Neuronal stem cell (in vitro differentiated cells): ENCODE measurements around the gene PRSS33.

Experiments
- DNase-seq: peaks from one replicate; pipeline ENCODE4 v3.0.0-alpha.2; 2013; ENCODE audit warnings: low spot score
- H2AFZ ChIP-seq: one replicate; pipeline ENCODE4 v1.6.1; 2013; ENCODE audit warnings: mild to moderate bottlenecking, low read length, inconsistent platforms
- H2AK5ac ChIP-seq: 2 replicates; pipeline ENCODE4 v1.6.1; 2013; ENCODE audit warnings: low read depth, mild to moderate bottlenecking, inconsistent platforms, low read length, moderate library complexity, mixed read lengths
- H2BK120ac ChIP-seq: 2 replicates; pipeline ENCODE4 v1.6.1; 2013; ENCODE audit warnings: low read depth, mild to moderate bottlenecking, inconsistent platforms, low read length, moderate library complexity, mixed read lengths
- H2BK12ac ChIP-seq: one replicate; pipeline ENCODE4 v1.6.1; 2013; ENCODE audit warnings: low read length, inconsistent platforms
- H2BK15ac ChIP-seq: 2 replicates; pipeline ENCODE4 v1.6.1; 2013; ENCODE audit warnings: mild to moderate bottlenecking, low read length, inconsistent platforms, mixed read lengths
- H2BK5ac ChIP-seq: one replicate; pipeline ENCODE4 v1.6.1; 2013; ENCODE audit warnings: inconsistent platforms, mild to moderate bottlenecking, low read length, moderate library complexity
- H3K14ac ChIP-seq: one replicate; pipeline ENCODE4 v1.6.1; 2013; ENCODE audit warnings: low read length, inconsistent platforms
- H3K18ac ChIP-seq: 2 replicates; pipeline ENCODE4 v1.6.1; 2013; ENCODE audit warnings: low read length, inconsistent platforms
- H3K23ac ChIP-seq: 2 replicates; pipeline ENCODE4 v1.6.1; 2013; ENCODE audit warnings: low read depth, mild to moderate bottlenecking, mixed read lengths, low read length, inconsistent platforms; ENCODE audit not compliant: poor library complexity
- H3K27ac ChIP-seq: replicated peaks from 3 replicates; pipeline ENCODE4 v1.5.1; 2013; ENCODE audit warnings: low read length, inconsistent platforms
- H3K27me3 ChIP-seq, 3 experiments: 2 replicates each; pipeline ENCODE4 v1.6.1; 2013; ENCODE audit warnings: low read length in 3 of 3, mild to moderate bottlenecking in 2 of 3, inconsistent platforms in 1 of 3, low read depth in 1 of 3, mixed read lengths in 1 of 3, moderate library complexity in 1 of 3; ENCODE audit not compliant: control insufficient read depth in 3 of 3, insufficient read depth in 3 of 3
- H3K36me3 ChIP-seq, 2 donors: replicated peaks in 1 of 2; 2 replicates each; pipeline ENCODE4 v1.6.1; 2013; ENCODE audit warnings: low read length in 2 of 2; ENCODE audit not compliant: control insufficient read depth in 2 of 2, insufficient read depth in 2 of 2
- H3K4ac ChIP-seq: 2 replicates; pipeline ENCODE4 v1.6.1; 2013; ENCODE audit warnings: inconsistent platforms, mild to moderate bottlenecking, low read length, moderate library complexity
- H3K4me1 ChIP-seq, 2 donors: 1 replicate in 1 of 2; 2 replicates in 1 of 2; pipeline ENCODE4 v1.6.1; 2013; ENCODE audit warnings: low read length in 2 of 2, low read depth in 1 of 2; ENCODE audit not compliant: control insufficient read depth in 2 of 2, insufficient read depth in 1 of 2
- H3K4me2 ChIP-seq: one replicate; pipeline ENCODE4 v1.6.1; 2013; ENCODE audit warnings: mild to moderate bottlenecking, low read length, inconsistent platforms; ENCODE audit not compliant: insufficient read depth, poor library complexity, severe bottlenecking
- H3K4me3 ChIP-seq, 2 donors: 2 replicates each; pipeline ENCODE4 v1.5.1; 2013; ENCODE audit warnings: low read length in 2 of 2, mild to moderate bottlenecking in 2 of 2, inconsistent platforms in 1 of 2, moderate library complexity in 1 of 2
- H3K79me1 ChIP-seq: one replicate; pipeline ENCODE4 v1.6.1; 2013; ENCODE audit warnings: low read depth, mild to moderate bottlenecking, inconsistent platforms, low read length, moderate library complexity
- H3K9ac ChIP-seq: one replicate; pipeline ENCODE4 v1.6.1; 2013; ENCODE audit warnings: mild to moderate bottlenecking, low read depth, low read length, inconsistent platforms; ENCODE audit not compliant: poor library complexity
- H3K9me3 ChIP-seq, 2 donors: replicated peaks in 1 of 2; 2 replicates each; pipeline versions ENCODE3 to v1.6.1; 2013; ENCODE audit warnings: low read length in 2 of 2, mild to moderate bottlenecking in 2 of 2, inconsistent platforms in 1 of 2, low read depth in 1 of 2, mixed read lengths in 1 of 2, moderate library complexity in 1 of 2; ENCODE audit not compliant: control insufficient read depth in 2 of 2, insufficient read depth in 1 of 2
- H4K8ac ChIP-seq: one replicate; pipeline ENCODE4 v1.6.1; 2013; ENCODE audit warnings: low read depth, mild to moderate bottlenecking, inconsistent platforms, low read length, moderate library complexity
- H4K91ac ChIP-seq: one replicate; pipeline ENCODE4 v1.6.1; 2013; ENCODE audit warnings: low read length, low read depth, mild to moderate bottlenecking, inconsistent platforms; ENCODE audit not compliant: poor library complexity
- WGBS, 2 donors: extraction: QIAGEN DNeasy Blood & Tissue Kit; methylation state at CpG; one replicate each; pipeline ENCODE4 v1.1.7; 2013; ENCODE audit warnings: missing lambda C conversion rate in 2 of 2, mixed read lengths in 1 of 2; ENCODE audit not compliant: insufficient read length in 2 of 2, insufficient replicate concordance in 1 of 2; ENCODE audit errors: extremely low coverage in 2 of 2; 5-methylcytosine and 5-hydroxymethylcytosine counted together

The PRSS33 gene

DNA sequence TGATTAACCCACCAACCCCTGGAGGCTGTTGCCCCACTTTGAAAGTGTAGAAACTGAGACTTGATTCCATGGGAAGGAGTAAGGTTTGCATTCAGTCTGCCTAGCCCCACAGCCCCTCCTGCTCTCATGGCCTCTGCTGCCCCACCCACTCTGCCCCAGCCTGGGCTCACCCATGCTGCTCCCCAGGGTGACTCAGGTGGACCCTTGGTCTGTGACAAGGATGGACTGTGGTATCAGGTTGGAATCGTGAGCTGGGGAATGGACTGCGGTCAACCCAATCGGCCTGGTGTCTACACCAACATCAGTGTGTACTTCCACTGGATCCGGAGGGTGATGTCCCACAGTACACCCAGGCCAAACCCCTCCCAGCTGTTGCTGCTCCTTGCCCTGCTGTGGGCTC, 17.4 kb upstream of the PRSS33 start:
- H2BK12ac ChIP-seq = no peak overlapping the region
- H3K36me3 ChIP-seq = no peaks in the 10 kb centered on the region
- no CpG with 5 or more reads among the region's 4 CpGs for WGBS, 2 donors
- no peak overlapping the region for H3K14ac ChIP-seq
- no peak overlapping the region for H2BK120ac ChIP-seq
- peaks cover 2% of the 10 kb centered on the region for H3K79me1 ChIP-seq
- H3K4me1 ChIP-seq = no peaks in the 10 kb centered on the region
- no peak overlapping the region for H4K91ac ChIP-seq
- H3K9ac ChIP-seq = no peak overlapping the region
- peaks cover 7 to 19% of the 10 kb centered on the region in 2 donors for H3K9me3 ChIP-seq
- no peak overlapping the region for H2BK15ac ChIP-seq
- no peak overlapping the region for H2AFZ ChIP-seq
- H3K4me2 ChIP-seq = no peak overlapping the region
- peak overlapping the region; percentile 21 for H3K23ac ChIP-seq
- peak overlapping the region in 1 of 2 donors; percentile 27 for H3K4me3 ChIP-seq
- H3K4ac ChIP-seq = no peak overlapping the region
- no peak overlapping the region for H4K8ac ChIP-seq
- no peak overlapping the region for H3K18ac ChIP-seq
- peaks cover 0 to 2% (median 0%) of the 10 kb centered on the region in 3 experiments for H3K27me3 ChIP-seq
- peak overlapping the region; percentile 33 for H2AK5ac ChIP-seq
- H2BK5ac ChIP-seq = no peak overlapping the region
- no peak for DNase-seq
- H3K27ac ChIP-seq = no peak overlapping the region

- Histone ChIP-seq H4K91ac (no peak overlapping the region), H3K18ac (no peak overlapping the region), H2BK15ac (no peak overlapping the region), H4K8ac (no peak overlapping the region), H3K79me1 (peaks cover 2% of the 10 kb centered on the region), H3K9me3 (peaks cover 7 to 19% of the 10 kb centered on the region in 2 donors), H3K23ac (no peak overlapping the region), H3K27me3 (peaks cover 0 to 4% (median 0%) of the 10 kb centered on the region in 3 experiments), H2BK12ac (no peak overlapping the region), H3K14ac (no peak overlapping the region), H2AFZ (no peak overlapping the region), H3K4me3 (no peak overlapping the region), H3K4me1 (no peaks in the 10 kb centered on the region), H3K4ac (no peak overlapping the region), H2AK5ac (no peak overlapping the region), H2BK5ac (no peak overlapping the region), H3K9ac (no peak overlapping the region), H3K27ac (no peak overlapping the region), H3K4me2 (no peak overlapping the region), H2BK120ac (no peak overlapping the region), H3K36me3 (no peaks in the 10 kb centered on the region)
- no peak for DNase-seq
- WGBS, 2 donors = no CpG with 5 or more reads among the region's 3 CpGs
Observed at GRCh38 chr16:2803545-2804195, 16.3 kb upstream of the PRSS33 start.

DNA sequence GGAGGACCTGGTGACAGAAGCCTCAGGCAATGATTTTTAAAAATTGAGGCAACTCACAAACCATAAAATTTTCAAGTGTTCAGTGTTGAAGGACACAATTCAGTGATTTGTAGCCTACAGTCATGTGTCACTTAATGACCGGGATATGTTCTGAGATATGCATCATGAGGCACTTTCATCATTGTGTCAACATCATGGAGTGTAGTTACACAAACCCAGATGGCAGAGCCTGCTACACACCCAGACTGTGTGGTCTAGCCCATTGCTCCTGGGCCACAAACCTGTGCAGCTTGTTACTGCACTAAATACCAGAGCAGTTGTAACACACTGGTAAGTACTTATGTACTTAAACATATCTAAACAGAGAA, 12.5 kb upstream of the PRSS33 start:
- Histone ChIP-seq H3K79me1 (no peaks in the 10 kb centered on the region), H2BK15ac (no peak overlapping the region), H2AK5ac (no peak overlapping the region), H3K4ac (no peak overlapping the region), H3K23ac (no peak overlapping the region), H4K8ac (no peak overlapping the region), H3K27me3 (peaks cover 0 to 4% (median 0%) of the 10 kb centered on the region in 3 experiments), H3K9me3 (peaks cover 7 to 8% of the 10 kb centered on the region in 2 donors), H2AFZ (no peak overlapping the region), H3K4me1 (no peaks in the 10 kb centered on the region), H2BK5ac (no peak overlapping the region), H3K27ac (no peak overlapping the region), H2BK120ac (no peak overlapping the region), H2BK12ac (no peak overlapping the region), H3K14ac (peak overlapping the region; percentile 21), H4K91ac (no peak overlapping the region), H3K9ac (no peak overlapping the region), H3K4me2 (no peak overlapping the region), H3K4me3 (peak overlapping the region in 1 of 2 donors; percentile 42), H3K36me3 (no peaks in the 10 kb centered on the region), H3K18ac (no peak overlapping the region)
- DNase-seq = no peak
- no CpG with 5 or more reads among the region's 1 CpG for WGBS, 2 donors

- Histone ChIP-seq H2AFZ (peak overlapping the region; percentile 40), H3K27me3 (peaks cover 0 to 6% (median 0%) of the 10 kb centered on the region in 3 experiments), H3K27ac (no peak overlapping the region), H3K4me1 (no peaks in the 10 kb centered on the region), H3K79me1 (no peaks in the 10 kb centered on the region), H3K23ac (peak overlapping the region; percentile 67), H4K91ac (no peak overlapping the region), H3K18ac (peak overlapping the region; percentile 60), H3K4me3 (peak overlapping the region in 1 of 2 donors; percentile 42), H2BK12ac (no peak overlapping the region), H2BK120ac (no peak overlapping the region), H2AK5ac (peak overlapping the region; percentile 60), H3K4ac (no peak overlapping the region), H3K4me2 (no peak overlapping the region), H3K9ac (no peak overlapping the region), H2BK5ac (no peak overlapping the region), H3K9me3 (peaks cover 3 to 6% of the 10 kb centered on the region in 2 donors), H2BK15ac (peak overlapping the region; percentile 39), H3K14ac (no peak overlapping the region), H4K8ac (no peak overlapping the region), H3K36me3 (no peaks in the 10 kb centered on the region)
- no peak for DNase-seq
- WGBS, 2 donors = no CpG with 5 or more reads among the region's 21 CpGs
Observed at GRCh38 chr16:2799205-2799858, 12.0 kb upstream of the PRSS33 start.
